Uterus (tissue), 2 donors: ENCODE results near the gene IFRD2.

Source experiments
- CTCF ChIP-seq, 4 experiments: fragments of 200-600 bp in 2 of 4; fragments of 450-650 bp in 2 of 4; sonication (generic) in 2 of 4; IDR thresholded peaks; one replicate each; pipeline ENCODE4 v1.5.1; 2016 to 2019; ENCODE audit warnings: antibody characterized with exemption in 4 of 4, mild to moderate bottlenecking in 2 of 4, moderate library complexity in 1 of 4
- POLR2A ChIP-seq, 2 donors: fragments of 450-650 bp; IDR thresholded peaks; one replicate each; pipeline ENCODE4 v1.6.1; 2016; ENCODE audit warnings: antibody characterized with exemption in 2 of 2, mild to moderate bottlenecking in 1 of 2, moderate library complexity in 1 of 2

GRCh38 chr3:50304601-50305000, 12.4 kb upstream of the IFRD2 start:
- TF ChIP-seq POLR2A (IDR thresholded peaks at IDR 0.05) (no peak), CTCF (IDR thresholded peaks at IDR 0.05) (no peak)
